Hepatocyte (in vitro differentiated cells): ENCODE data around the gene SERPINB6. TPM values are rescaled to one million over a fixed set of nuclear protein-coding genes. Genes with fewer than 3 reads are reported as not detected.
A peak's percentile ranks its signal among the peaks of the same experiment; 100 is the strongest.
"Not testable (repeated sequence)": the region's sequence is repeated elsewhere in the genome, so short reads cannot be mapped to it uniquely, and the experiment has no call there.

Experiments used
- DNase-seq: peaks from one replicate; pipeline ENCODE4 v3.0.0-alpha.2; 2016; ENCODE audit warnings: low spot score
- H2AFZ ChIP-seq: fragments of 200-600 bp; sonication (generic); 2 replicates; pipeline ENCODE4 v1.6.0; 2016; ENCODE audit warnings: antibody characterized with exemption, mild to moderate bottlenecking
- H3K27ac ChIP-seq: fragments of 200-600 bp; sonication (generic); 2 replicates; pipeline ENCODE4 v1.5.1; 2016; ENCODE audit warnings: mild to moderate bottlenecking
- H3K27me3 ChIP-seq: fragments of 200-600 bp; sonication (generic); 2 replicates; pipeline ENCODE4 v1.6.1; 2016
- H3K36me3 ChIP-seq: fragments of 200-600 bp; sonication (generic); replicated peaks from 2 replicates; pipeline ENCODE4 v1.5.1; 2016; ENCODE audit warnings: low read depth; ENCODE audit not compliant: insufficient read depth
- H3K4me1 ChIP-seq: fragments of 200-600 bp; sonication (generic); 2 replicates; pipeline ENCODE4 v1.5.1; 2016; ENCODE audit warnings: mild to moderate bottlenecking, moderate library complexity; ENCODE audit not compliant: insufficient read depth
- H3K4me2 ChIP-seq: fragments of 200-600 bp; sonication (generic); 2 replicates; pipeline ENCODE4 v1.6.0; 2016
- H3K4me3 ChIP-seq: fragments of 200-600 bp; sonication (generic); 2 replicates; pipeline ENCODE4 v1.5.1; 2016; ENCODE audit warnings: mild to moderate bottlenecking
- H3K79me2 ChIP-seq: fragments of 200-600 bp; sonication (generic); 2 replicates; pipeline ENCODE4 v1.6.0; 2017; ENCODE audit warnings: mild to moderate bottlenecking
- H3K9me2 ChIP-seq: fragments of 200-600 bp; sonication (generic); replicated peaks from 2 replicates; pipeline ENCODE4 v1.6.0; 2017; ENCODE audit warnings: mild to moderate bottlenecking; ENCODE audit not compliant: insufficient read depth
- H3K9me3 ChIP-seq: fragments of 200-600 bp; sonication (generic); 2 replicates; pipeline ENCODE4 v1.5.1; 2016; ENCODE audit warnings: low read depth, mild to moderate bottlenecking
- H4K20me1 ChIP-seq: fragments of 200-600 bp; sonication (generic); 2 replicates; pipeline ENCODE4 v1.6.0; 2016; ENCODE audit warnings: mild to moderate bottlenecking; ENCODE audit not compliant: insufficient read depth, poor library complexity, severe bottlenecking
- EZH2 ChIP-seq: fragments of 200-600 bp; sonication (generic); IDR thresholded peaks from 2 replicates; pipeline ENCODE4 v1.6.1; 2016; ENCODE audit warnings: antibody characterized with exemption, mild to moderate bottlenecking, borderline replicate concordance
- EZH2phosphoT487 ChIP-seq: fragments of 200-600 bp; sonication (generic); IDR thresholded peaks from one replicate; pipeline ENCODE4 v1.6.1; 2018; ENCODE audit warnings: antibody characterized with exemption, mild to moderate bottlenecking, low read depth, moderate library complexity; ENCODE audit not compliant: unreplicated experiment, severe bottlenecking
- WGBS: methylation state at CpG from one replicate; pipeline ENCODE4 v1.1.6; 2016; ENCODE audit warnings: low lambda C conversion rate; ENCODE audit errors: missing lambda C conversion rate; 5-methylcytosine and 5-hydroxymethylcytosine counted together
- polyA plus RNA-seq: library from polyadenylated mRNA; unstranded; fragments of >200 nt; fragmentation: Nextera tagmentation; extraction: Ambion mirVana; gene quantifications from 2 replicates; pipeline ENCODE4 v1.2.1, GENCODE V29; 2016
- total RNA-seq: library from RNA; depleted of rRNA; stranded (reverse); fragments of >200 nt; gene quantifications from 2 replicates; pipeline ENCODE4 v1.2.3, GENCODE V29; 2014
- TF ChIP-seq, protein P1 (sequence below): fragments of 200-600 bp; sonication (generic); IDR thresholded peaks from 2 replicates; pipeline ENCODE4 v1.5.1; 2016; ENCODE audit warnings: antibody characterized with exemption, mild to moderate bottlenecking; ENCODE audit not compliant: poor library complexity

SERPINB6 gene
- total and polyA plus RNA-seq, 2 experiments from 2014 or later = 87.9 to 109 TPM

DNA sequence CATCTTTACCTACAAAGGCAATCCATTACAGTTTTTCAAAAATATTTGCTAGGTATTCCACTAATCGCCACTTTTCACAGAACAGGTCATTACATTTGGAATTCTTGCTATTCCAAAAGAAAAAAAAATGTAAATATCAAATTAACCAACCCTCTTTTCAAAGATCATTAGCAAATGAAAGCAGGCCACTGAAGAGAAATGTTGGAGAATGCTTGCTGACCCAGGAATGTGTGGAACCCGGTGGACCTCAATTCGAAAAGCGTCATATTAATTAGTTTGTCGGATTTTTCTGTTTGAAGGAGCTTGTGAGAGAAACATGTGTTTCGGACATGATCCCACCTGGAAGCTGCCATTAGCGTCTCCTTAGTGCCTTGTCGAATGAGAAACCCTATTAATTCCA is 40.3 kb downstream of the SERPINB6 start:
- no peak overlapping the region for H3K4me2 ChIP-seq
- WGBS = 67% methylated on average over 8 of the region's 8 CpGs

GRCh38 chr6:2927931-2928330 is 43.4 kb downstream of the SERPINB6 start:
- not testable (repeated sequence) for H3K79me2 ChIP-seq, H3K27me3 ChIP-seq, H4K20me1 ChIP-seq, H3K27ac ChIP-seq, H3K4me2 ChIP-seq, H3K4me3 ChIP-seq, H3K9me2 ChIP-seq, H3K4me1 ChIP-seq, DNase-seq, H2AFZ ChIP-seq, H3K9me3 ChIP-seq, H3K36me3 ChIP-seq
- WGBS = 65% methylated on average over 13 of the region's 13 CpGs

More for the DNA sequence above, 40.3 kb downstream of the SERPINB6 start:
- Histone ChIP-seq H3K4me3 (no peak overlapping the region), H3K79me2 (no peaks in the 10 kb centered on the region), H3K27ac (no peak overlapping the region), H3K9me2 (no peaks in the 10 kb centered on the region), H4K20me1 (no peaks in the 10 kb centered on the region), H3K4me1 (peaks cover 3% of the 10 kb centered on the region), H2AFZ (no peak overlapping the region), H3K9me3 (no peaks in the 10 kb centered on the region), H3K27me3 (no peaks in the 10 kb centered on the region), H3K36me3 (no peaks in the 10 kb centered on the region)
- no peak for TF ChIP-seq EZH2phosphoT487
- TF ChIP-seq EZH2 = no peak
- TF ChIP-seq, protein P1, sequence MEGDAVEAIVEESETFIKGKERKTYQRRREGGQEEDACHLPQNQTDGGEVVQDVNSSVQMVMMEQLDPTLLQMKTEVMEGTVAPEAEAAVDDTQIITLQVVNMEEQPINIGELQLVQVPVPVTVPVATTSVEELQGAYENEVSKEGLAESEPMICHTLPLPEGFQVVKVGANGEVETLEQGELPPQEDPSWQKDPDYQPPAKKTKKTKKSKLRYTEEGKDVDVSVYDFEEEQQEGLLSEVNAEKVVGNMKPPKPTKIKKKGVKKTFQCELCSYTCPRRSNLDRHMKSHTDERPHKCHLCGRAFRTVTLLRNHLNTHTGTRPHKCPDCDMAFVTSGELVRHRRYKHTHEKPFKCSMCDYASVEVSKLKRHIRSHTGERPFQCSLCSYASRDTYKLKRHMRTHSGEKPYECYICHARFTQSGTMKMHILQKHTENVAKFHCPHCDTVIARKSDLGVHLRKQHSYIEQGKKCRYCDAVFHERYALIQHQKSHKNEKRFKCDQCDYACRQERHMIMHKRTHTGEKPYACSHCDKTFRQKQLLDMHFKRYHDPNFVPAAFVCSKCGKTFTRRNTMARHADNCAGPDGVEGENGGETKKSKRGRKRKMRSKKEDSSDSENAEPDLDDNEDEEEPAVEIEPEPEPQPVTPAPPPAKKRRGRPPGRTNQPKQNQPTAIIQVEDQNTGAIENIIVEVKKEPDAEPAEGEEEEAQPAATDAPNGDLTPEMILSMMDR = no peak
- no peak for DNase-seq

- H3K36me3 ChIP-seq, DNase-seq, H3K27me3 ChIP-seq, H3K4me3 ChIP-seq, H4K20me1 ChIP-seq, H3K9me2 ChIP-seq, H3K9me3 ChIP-seq, H3K4me1 ChIP-seq, H3K79me2 ChIP-seq: not testable (repeated sequence)
- H3K27ac ChIP-seq = peak overlapping the region; percentile 79
- H2AFZ ChIP-seq = peak overlapping the region; percentile 48
- 25% methylated on average over 13 of the region's 13 CpGs for WGBS
- H3K4me2 ChIP-seq = peak overlapping the region; percentile 67
Measured at GRCh38 chr6:2925842-2926747, 45.3 kb downstream of the SERPINB6 start.

DNA sequence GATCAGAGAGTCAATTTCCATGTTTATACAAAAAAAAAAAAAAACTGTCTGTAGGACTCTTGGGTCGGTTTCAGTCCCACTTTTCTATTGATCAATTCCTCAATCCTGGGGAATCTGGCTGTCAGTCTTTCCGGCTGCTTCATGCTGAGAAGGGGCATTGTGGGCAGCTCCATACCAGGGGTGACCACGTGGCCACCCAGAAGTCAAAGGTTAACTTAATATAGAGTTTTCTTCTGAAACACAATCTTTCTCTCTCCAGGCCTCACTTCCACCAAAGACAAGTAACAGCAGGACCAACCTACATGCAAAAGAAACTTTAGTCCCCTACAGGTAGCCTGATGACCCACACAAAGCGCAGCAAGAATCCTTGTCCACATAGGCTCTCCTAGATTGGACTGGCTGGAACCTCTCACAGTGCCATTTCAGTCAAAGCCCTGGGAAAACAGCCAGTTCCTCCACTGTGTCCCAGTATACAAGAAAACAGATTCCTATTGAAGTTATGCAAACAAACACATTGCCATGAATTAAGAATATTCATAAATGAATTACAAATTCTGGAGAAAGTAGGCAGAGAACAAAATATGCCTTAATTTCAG is 49.7 kb downstream of the SERPINB6 start:
- no peak overlapping the region for H3K4me3 ChIP-seq

More for the DNA sequence above, 49.7 kb downstream of the SERPINB6 start:
- Histone ChIP-seq H3K9me3 (no peaks in the 10 kb centered on the region), H3K9me2 (no peaks in the 10 kb centered on the region), H3K4me2 (no peak overlapping the region), H3K4me1 (peaks cover 4% of the 10 kb centered on the region), H3K27me3 (no peaks in the 10 kb centered on the region), H3K36me3 (no peaks in the 10 kb centered on the region), H2AFZ (no peak overlapping the region), H3K79me2 (no peaks in the 10 kb centered on the region), H3K27ac (no peak overlapping the region), H4K20me1 (no peaks in the 10 kb centered on the region)
- DNase-seq = no peak
- TF ChIP-seq EZH2 (no peak), EZH2phosphoT487 (no peak)
- TF ChIP-seq, protein P1 = no peak
- WGBS = 79% methylated on average over 4 of the region's 4 CpGs
